Keratinocyte (primary cell): Measurements from ENCODE around the gene HINT2.

Source experiments
- CTCF ChIP-seq, 3 experiments: IDR thresholded peaks in 1 of 3; conservative IDR thresholded peaks in 1 of 3; optimal IDR thresholded peaks in 1 of 3; 2 replicates in 2 of 3; 3 replicates in 1 of 3; pipeline versions ENCODE3 to v1.5.1; 2011; ENCODE audit warnings: low read length in 3 of 3, mild to moderate bottlenecking in 3 of 3, moderate library complexity in 2 of 3, control low read depth in 1 of 3, inconsistent platforms in 1 of 3; ENCODE audit not compliant: insufficient read depth in 2 of 3; ENCODE audit errors: extremely low read depth in 1 of 3
- EZH2 ChIP-seq: IDR thresholded peaks from one replicate; pipeline ENCODE4 v1.6.1; 2012; ENCODE audit warnings: inconsistent platforms, mild to moderate bottlenecking, low read length, moderate library complexity

- TF ChIP-seq CTCF (optimal IDR thresholded peaks at IDR 0.05 in 1 of 3, IDR thresholded peaks at IDR 0.05 in 1 of 3, conservative IDR thresholded peaks at IDR 0.05 in 1 of 3; ENCODE audit: extremely low read depth in 1 of 3, insufficient read depth in 2 of 3, low read length in 3 of 3), result no peak
- TF ChIP-seq EZH2, result no peak
These were observed 21.4 kb downstream of the HINT2 start for GRCh38 chr9:35793461-35793860.
